HepG2 (cell line): ENCODE results near the gene FAM184B. TPM values are rescaled to one million over a fixed set of nuclear protein-coding genes. Genes with fewer than 3 reads are reported as not detected.
A peak's percentile ranks its signal among the peaks of the same experiment; 100 is the strongest.

Source experiments
- ATF1 ChIP-seq: IDR thresholded peaks from 2 replicates; pipeline ENCODE4 v1.6.1; 2016; ENCODE audit warnings: mild to moderate bottlenecking, control low read depth
- HOXA3 ChIP-seq: sonication (generic); formaldehyde crosslinking; IDR thresholded peaks from 2 replicates; pipeline ENCODE4 v1.5.0; 2020; ENCODE audit warnings: missing genetic modification reagents
- MEF2D ChIP-seq: sonication (generic); formaldehyde crosslinking; IDR thresholded peaks from 2 replicates; pipeline ENCODE4 v1.5.1; 2020; ENCODE audit warnings: mild to moderate bottlenecking, missing genetic modification reagents
- PAF1 ChIP-seq: IDR thresholded peaks from 2 replicates; pipeline ENCODE4 v1.6.1; 2016; ENCODE audit warnings: missing genetic modification reagents, missing compliant biosample characterization
- POLR2G ChIP-seq: fragments of 200-400 bp; formaldehyde crosslinking; IDR thresholded peaks from 2 replicates; pipeline ENCODE4 v1.6.1; 2018; ENCODE audit warnings: mild to moderate bottlenecking, low read depth, low read length, moderate library complexity
- SNAPC2 ChIP-seq: sonication (generic); formaldehyde crosslinking; IDR thresholded peaks from 2 replicates; pipeline ENCODE4 v1.8.1; 2022; ENCODE audit warnings: mild to moderate bottlenecking, missing genetic modification reagents
- ZKSCAN1 ChIP-seq: fragments of 150-350 bp; IDR thresholded peaks from 2 replicates; pipeline ENCODE4 v1.6.1; 2014; ENCODE audit warnings: low read length
- ZNF761 ChIP-seq: sonication (generic); formaldehyde crosslinking; conservative IDR thresholded peaks from 2 replicates; pipeline ENCODE4 v1.4.0; 2020; ENCODE audit warnings: mild to moderate bottlenecking, missing genetic modification reagents
- polyA plus RNA-seq, 8 experiments: library from polyadenylated mRNA; depleted of rRNA in 3 of 8; stranded (reverse) in 7 of 8; unstranded in 1 of 8; fragments of >200 nt; fragmentation: Illumina TruSeq in 4 of 8; extraction: Trizol in 4 of 8; gene quantifications; 2 replicates each; pipeline versions ENCODE4 v1.2.1 to v1.2.3, GENCODE V29; 2011 to 2016; ENCODE audit warnings: low read depth in 4 of 8, missing spikeins in 1 of 8, mixed read lengths in 1 of 8; ENCODE audit not compliant: insufficient read depth in 1 of 8
- total RNA-seq, 5 experiments: library from RNA; depleted of rRNA; stranded (reverse); fragments of >200 nt; fragmentation: Illumina TruSeq; extraction: Trizol; gene quantifications; 2 replicates each; pipeline ENCODE4 v1.2.3, GENCODE V29; 2016; ENCODE audit warnings: low read depth in 1 of 5
- TF ChIP-seq, protein P1 (sequence below): sonication (generic); formaldehyde crosslinking; IDR thresholded peaks from 2 replicates; pipeline ENCODE4 v1.5.0; 2020; ENCODE audit warnings: missing genetic modification reagents
- TF ChIP-seq, protein P2 (sequence below): sonication (generic); formaldehyde crosslinking; IDR thresholded peaks from 2 replicates; pipeline ENCODE4 v1.4.0; 2020; ENCODE audit warnings: missing genetic modification reagents
- TF ChIP-seq, protein P3 (sequence below): sonication (generic); formaldehyde crosslinking; IDR thresholded peaks from 2 replicates; pipeline ENCODE4 v1.5.0; 2020; ENCODE audit warnings: mild to moderate bottlenecking, missing genetic modification reagents
- TF ChIP-seq, protein P4 (sequence below): sonication (generic); formaldehyde crosslinking; IDR thresholded peaks from 2 replicates; pipeline ENCODE4 v1.4.0; 2020; ENCODE audit warnings: missing genetic modification reagents
- TF ChIP-seq, protein P5 (sequence below): sonication (generic); formaldehyde crosslinking; IDR thresholded peaks from 2 replicates; pipeline ENCODE4 v1.8.0; 2022; ENCODE audit warnings: missing genetic modification reagents, mild to moderate bottlenecking, borderline replicate concordance
- TF ChIP-seq, protein P6 (sequence below): sonication (generic); formaldehyde crosslinking; IDR thresholded peaks from 2 replicates; pipeline ENCODE4 v1.4.0; 2020; ENCODE audit warnings: low read depth, missing genetic modification reagents

The FAM184B gene
- total and polyA plus RNA-seq, 2 of the 13 experiments (the other 11 are each of a cell fraction or from before 2014, with no cell fraction given): not detected

DNA sequence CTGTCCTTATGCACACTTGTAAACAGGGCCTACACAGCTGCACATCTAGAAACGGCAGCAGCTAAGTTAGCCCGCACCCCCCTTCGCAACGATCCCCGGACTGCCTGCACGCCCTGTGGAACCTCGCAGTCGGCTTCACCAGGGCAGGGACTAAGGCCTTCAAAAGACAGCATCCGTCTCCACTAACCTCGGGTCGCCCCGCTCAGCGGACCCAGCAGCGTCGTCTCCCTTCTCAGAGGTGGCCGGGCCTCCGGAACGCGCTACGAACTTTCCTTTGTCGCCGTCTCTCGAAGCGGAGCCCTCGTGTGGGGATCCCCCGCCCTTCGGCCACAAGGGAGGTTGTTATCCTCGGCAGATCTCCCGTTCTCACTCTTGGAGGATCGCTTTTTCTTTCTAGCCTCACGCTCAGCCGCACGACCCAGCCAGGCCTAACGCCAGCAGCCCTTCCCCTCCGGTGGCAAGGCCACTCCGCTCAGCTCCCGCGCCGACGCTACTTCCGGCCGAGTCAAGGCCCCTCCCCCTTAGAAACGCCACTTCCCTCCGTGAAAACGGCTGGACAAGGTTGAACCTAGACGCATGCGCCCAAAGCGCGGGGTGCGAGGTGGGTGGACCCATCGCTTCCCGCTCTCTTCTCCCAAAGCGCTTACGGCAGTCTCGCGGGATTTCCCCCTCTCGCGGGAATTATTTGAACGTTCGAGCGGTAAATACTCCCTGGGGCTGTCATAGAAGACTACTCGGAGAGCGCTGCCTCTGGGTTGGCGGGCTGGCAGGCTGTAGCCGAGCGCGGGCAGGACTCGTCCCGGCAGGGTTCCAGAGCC, 29.0 kb upstream of the FAM184B start, which contains the start of the genes DCAF16 and NCAPG (continued):
- TF ChIP-seq, protein P1, sequence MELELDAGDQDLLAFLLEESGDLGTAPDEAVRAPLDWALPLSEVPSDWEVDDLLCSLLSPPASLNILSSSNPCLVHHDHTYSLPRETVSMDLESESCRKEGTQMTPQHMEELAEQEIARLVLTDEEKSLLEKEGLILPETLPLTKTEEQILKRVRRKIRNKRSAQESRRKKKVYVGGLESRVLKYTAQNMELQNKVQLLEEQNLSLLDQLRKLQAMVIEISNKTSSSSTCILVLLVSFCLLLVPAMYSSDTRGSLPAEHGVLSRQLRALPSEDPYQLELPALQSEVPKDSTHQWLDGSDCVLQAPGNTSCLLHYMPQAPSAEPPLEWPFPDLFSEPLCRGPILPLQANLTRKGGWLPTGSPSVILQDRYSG (CRISPR knock-in tag): peak; percentile 75; the same call in 1 of the 2 replicates
- TF ChIP-seq, protein P2, sequence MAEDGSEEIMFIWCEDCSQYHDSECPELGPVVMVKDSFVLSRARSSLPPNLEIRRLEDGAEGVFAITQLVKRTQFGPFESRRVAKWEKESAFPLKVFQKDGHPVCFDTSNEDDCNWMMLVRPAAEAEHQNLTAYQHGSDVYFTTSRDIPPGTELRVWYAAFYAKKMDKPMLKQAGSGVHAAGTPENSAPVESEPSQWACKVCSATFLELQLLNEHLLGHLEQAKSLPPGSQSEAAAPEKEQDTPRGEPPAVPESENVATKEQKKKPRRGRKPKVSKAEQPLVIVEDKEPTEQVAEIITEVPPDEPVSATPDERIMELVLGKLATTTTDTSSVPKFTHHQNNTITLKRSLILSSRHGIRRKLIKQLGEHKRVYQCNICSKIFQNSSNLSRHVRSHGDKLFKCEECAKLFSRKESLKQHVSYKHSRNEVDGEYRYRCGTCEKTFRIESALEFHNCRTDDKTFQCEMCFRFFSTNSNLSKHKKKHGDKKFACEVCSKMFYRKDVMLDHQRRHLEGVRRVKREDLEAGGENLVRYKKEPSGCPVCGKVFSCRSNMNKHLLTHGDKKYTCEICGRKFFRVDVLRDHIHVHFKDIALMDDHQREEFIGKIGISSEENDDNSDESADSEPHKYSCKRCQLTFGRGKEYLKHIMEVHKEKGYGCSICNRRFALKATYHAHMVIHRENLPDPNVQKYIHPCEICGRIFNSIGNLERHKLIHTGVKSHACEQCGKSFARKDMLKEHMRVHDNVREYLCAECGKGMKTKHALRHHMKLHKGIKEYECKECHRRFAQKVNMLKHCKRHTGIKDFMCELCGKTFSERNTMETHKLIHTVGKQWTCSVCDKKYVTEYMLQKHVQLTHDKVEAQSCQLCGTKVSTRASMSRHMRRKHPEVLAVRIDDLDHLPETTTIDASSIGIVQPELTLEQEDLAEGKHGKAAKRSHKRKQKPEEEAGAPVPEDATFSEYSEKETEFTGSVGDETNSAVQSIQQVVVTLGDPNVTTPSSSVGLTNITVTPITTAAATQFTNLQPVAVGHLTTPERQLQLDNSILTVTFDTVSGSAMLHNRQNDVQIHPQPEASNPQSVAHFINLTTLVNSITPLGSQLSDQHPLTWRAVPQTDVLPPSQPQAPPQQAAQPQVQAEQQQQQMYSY: peak; percentile 54
- TF ChIP-seq PAF1 (CRISPR knock-in tag) (no peak), MEF2D (CRISPR knock-in tag) (peak; percentile 87), ATF1 (peak; percentile 50; the same call in 1 of the 2 replicates), SNAPC2 (CRISPR knock-in tag) (peak; percentile 89; the same call in 1 of the 2 replicates), ZKSCAN1 (no peak), HOXA3 (peak; percentile 87; the same call in 1 of the 2 replicates), POLR2G (peak; percentile 97), ZNF761 (CRISPR knock-in tag) (peak; percentile 57; the same call in 1 of the 2 replicates)
- TF ChIP-seq, protein P3, sequence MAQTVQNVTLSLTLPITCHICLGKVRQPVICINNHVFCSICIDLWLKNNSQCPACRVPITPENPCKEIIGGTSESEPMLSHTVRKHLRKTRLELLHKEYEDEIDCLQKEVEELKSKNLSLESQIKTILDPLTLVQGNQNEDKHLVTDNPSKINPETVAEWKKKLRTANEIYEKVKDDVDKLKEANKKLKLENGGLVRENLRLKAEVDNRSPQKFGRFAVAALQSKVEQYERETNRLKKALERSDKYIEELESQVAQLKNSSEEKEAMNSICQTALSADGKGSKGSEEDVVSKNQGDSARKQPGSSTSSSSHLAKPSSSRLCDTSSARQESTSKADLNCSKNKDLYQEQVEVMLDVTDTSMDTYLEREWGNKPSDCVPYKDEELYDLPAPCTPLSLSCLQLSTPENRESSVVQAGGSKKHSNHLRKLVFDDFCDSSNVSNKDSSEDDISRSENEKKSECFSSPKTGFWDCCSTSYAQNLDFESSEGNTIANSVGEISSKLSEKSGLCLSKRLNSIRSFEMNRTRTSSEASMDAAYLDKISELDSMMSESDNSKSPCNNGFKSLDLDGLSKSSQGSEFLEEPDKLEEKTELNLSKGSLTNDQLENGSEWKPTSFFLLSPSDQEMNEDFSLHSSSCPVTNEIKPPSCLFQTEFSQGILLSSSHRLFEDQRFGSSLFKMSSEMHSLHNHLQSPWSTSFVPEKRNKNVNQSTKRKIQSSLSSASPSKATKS (CRISPR knock-in tag): no peak
- TF ChIP-seq, protein P4, sequence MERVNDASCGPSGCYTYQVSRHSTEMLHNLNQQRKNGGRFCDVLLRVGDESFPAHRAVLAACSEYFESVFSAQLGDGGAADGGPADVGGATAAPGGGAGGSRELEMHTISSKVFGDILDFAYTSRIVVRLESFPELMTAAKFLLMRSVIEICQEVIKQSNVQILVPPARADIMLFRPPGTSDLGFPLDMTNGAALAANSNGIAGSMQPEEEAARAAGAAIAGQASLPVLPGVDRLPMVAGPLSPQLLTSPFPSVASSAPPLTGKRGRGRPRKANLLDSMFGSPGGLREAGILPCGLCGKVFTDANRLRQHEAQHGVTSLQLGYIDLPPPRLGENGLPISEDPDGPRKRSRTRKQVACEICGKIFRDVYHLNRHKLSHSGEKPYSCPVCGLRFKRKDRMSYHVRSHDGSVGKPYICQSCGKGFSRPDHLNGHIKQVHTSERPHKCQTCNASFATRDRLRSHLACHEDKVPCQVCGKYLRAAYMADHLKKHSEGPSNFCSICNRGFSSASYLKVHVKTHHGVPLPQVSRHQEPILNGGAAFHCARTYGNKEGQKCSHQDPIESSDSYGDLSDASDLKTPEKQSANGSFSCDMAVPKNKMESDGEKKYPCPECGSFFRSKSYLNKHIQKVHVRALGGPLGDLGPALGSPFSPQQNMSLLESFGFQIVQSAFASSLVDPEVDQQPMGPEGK: peak; percentile 29
- TF ChIP-seq, protein P5, sequence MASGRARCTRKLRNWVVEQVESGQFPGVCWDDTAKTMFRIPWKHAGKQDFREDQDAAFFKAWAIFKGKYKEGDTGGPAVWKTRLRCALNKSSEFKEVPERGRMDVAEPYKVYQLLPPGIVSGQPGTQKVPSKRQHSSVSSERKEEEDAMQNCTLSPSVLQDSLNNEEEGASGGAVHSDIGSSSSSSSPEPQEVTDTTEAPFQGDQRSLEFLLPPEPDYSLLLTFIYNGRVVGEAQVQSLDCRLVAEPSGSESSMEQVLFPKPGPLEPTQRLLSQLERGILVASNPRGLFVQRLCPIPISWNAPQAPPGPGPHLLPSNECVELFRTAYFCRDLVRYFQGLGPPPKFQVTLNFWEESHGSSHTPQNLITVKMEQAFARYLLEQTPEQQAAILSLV (CRISPR knock-in tag): peak; percentile 72; the same call in 1 of the 2 replicates
- TF ChIP-seq, protein P6, sequence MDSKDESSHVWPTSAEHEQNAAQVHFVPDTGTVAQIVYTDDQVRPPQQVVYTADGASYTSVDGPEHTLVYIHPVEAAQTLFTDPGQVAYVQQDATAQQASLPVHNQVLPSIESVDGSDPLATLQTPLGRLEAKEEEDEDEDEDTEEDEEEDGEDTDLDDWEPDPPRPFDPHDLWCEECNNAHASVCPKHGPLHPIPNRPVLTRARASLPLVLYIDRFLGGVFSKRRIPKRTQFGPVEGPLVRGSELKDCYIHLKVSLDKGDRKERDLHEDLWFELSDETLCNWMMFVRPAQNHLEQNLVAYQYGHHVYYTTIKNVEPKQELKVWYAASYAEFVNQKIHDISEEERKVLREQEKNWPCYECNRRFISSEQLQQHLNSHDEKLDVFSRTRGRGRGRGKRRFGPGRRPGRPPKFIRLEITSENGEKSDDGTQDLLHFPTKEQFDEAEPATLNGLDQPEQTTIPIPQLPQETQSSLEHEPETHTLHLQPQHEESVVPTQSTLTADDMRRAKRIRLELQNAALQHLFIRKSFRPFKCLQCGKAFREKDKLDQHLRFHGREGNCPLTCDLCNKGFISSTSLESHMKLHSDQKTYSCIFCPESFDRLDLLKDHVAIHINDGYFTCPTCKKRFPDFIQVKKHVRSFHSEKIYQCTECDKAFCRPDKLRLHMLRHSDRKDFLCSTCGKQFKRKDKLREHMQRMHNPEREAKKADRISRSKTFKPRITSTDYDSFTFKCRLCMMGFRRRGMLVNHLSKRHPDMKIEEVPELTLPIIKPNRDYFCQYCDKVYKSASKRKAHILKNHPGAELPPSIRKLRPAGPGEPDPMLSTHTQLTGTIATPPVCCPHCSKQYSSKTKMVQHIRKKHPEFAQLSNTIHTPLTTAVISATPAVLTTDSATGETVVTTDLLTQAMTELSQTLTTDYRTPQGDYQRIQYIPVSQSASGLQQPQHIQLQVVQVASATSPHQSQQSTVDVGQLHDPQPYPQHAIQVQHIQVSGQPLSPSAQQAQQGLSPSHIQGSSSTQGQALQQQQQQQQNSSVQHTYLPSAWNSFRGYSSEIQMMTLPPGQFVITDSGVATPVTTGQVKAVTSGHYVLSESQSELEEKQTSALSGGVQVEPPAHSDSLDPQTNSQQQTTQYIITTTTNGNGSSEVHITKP (CRISPR knock-in tag): no peak
